ENCODE data around the gene FAM8A1. TPM values are rescaled to one million over a fixed set of nuclear protein-coding genes. Genes with fewer than 3 reads are reported as not detected.

The FAM8A1 gene
- total and polyA plus RNA-seq, 7 donors = 10.2 to 47.2 (median 17.4) TPM

- intact Hi-C loops (cut with DNase I) = no loop called here
- WGBS, 3 donors = 92 to 94% (median 94%) methylated on average over 3 of the region's 3 CpGs
- no peak overlapping the region for H3K4me3 ChIP-seq
- DNase-seq = no peak
- H3K9me3 ChIP-seq = no peaks in the 10 kb centered on the region
- no peak overlapping the region for H3K27ac ChIP-seq
- no peaks in the 10 kb centered on the region for H3K27me3 ChIP-seq (ENCODE audit: insufficient read depth in 3 of 3, low read length in 2 of 3)
- TF ChIP-seq CTCF (IDR thresholded peaks at IDR 0.05) = no peak
- no peaks in the 10 kb centered on the region for H3K4me1 ChIP-seq
- ATAC-seq = no peak
- peaks cover 0 to 1% of the 10 kb centered on the region in 2 donors for H3K36me3 ChIP-seq (ENCODE audit: insufficient read depth in 1 of 2, low read depth in 1 of 2)
Observed at GRCh38 chr6:17562636-17563035, 37.5 kb upstream of the FAM8A1 start.

- intact Hi-C loops (cut with DNase I) = no loop called here
- no peak overlapping the region for H3K27ac ChIP-seq
- no peak for TF ChIP-seq CTCF (IDR thresholded peaks at IDR 0.05)
- H3K9me3 ChIP-seq = no peaks in the 10 kb centered on the region
- DNase-seq = no peak
- no peak overlapping the region for H3K4me3 ChIP-seq
- H3K36me3 ChIP-seq (ENCODE audit: insufficient read depth in 1 of 2, low read depth in 1 of 2) = no peaks in the 10 kb centered on the region
- ATAC-seq = no peak
- no peaks in the 10 kb centered on the region for H3K27me3 ChIP-seq (ENCODE audit: insufficient read depth in 3 of 3, low read length in 2 of 3)
- no peaks in the 10 kb centered on the region for H3K4me1 ChIP-seq
- 82 to 96% (median 88%) methylated on average over 3 of the region's 3 CpGs for WGBS, 3 donors
Observed at GRCh38 chr6:17565399-17565798, 34.7 kb upstream of the FAM8A1 start.

- ATAC-seq = peak; percentile 76 to 90 (median 85)
- intact Hi-C loops (cut with DNase I) = no loop called here
Observed at GRCh38 chr6:17574866-17575560, 25.1 kb upstream of the FAM8A1 start.

DNA sequence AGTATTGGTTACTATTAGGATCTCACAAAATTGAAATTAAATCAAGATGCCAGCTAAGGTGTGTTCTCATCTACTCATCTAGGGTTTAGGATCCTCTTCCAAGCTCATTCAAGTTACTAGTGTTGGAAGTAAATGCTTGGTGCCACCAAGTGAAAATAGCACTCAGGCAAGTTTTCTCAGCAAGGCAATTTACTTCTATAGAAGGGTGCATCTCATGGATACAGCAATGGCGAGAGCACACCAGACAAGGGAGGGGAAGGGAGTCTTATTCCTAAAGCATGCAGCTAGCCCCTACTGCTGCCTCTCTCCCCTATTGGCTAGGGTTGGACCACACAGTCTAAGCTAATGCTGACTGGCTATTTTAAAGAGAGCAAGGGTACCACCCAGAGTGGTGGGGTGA, 23.0 kb upstream of the FAM8A1 start:
- intact Hi-C loops (cut with DNase I) = no loop called here
- Histone ChIP-seq H3K27ac (no peak overlapping the region), H3K36me3 (ENCODE audit: insufficient read depth in 1 of 2, low read depth in 1 of 2) (no peaks in the 10 kb centered on the region), H3K4me1 (no peaks in the 10 kb centered on the region), H3K27me3 (ENCODE audit: insufficient read depth in 3 of 3, low read length in 2 of 3) (no peaks in the 10 kb centered on the region), H3K9me3 (peaks cover 12% of the 10 kb centered on the region), H3K4me3 (no peak overlapping the region)
- TF ChIP-seq CTCF (IDR thresholded peaks at IDR 0.05) = no peak
- DNase-seq (no peak), ATAC-seq (no peak)
- 94 to 100% (median 97%) methylated on average over 1 of the region's 1 CpG for WGBS, 3 donors

More at GRCh38 chr6:17574866-17575560, 25.1 kb upstream of the FAM8A1 start:
- WGBS, 3 donors = 78 to 80% (median 78%) methylated on average over 7 to 8 of the region's 8 CpGs
- Histone ChIP-seq H3K9me3 (peaks cover 9% of the 10 kb centered on the region), H3K4me3 (no peak overlapping the region), H3K27me3 (ENCODE audit: insufficient read depth in 3 of 3, low read length in 2 of 3) (no peaks in the 10 kb centered on the region), H3K36me3 (ENCODE audit: insufficient read depth in 1 of 2, low read depth in 1 of 2) (no peaks in the 10 kb centered on the region), H3K27ac (no peak overlapping the region), H3K4me1 (no peaks in the 10 kb centered on the region)
- DNase-seq = no peak
- TF ChIP-seq CTCF (IDR thresholded peaks at IDR 0.05) = no peak

Data from psoas muscle (tissue), 8 donors.